SHP77 treated with DMSO at 0.1 percent for 48 hours (cell line): Measurements from ENCODE around the gene HS2ST1.

Source experiments
- DNase-seq: peaks from one replicate; lab custom pipeline; 2025; lab: John Stamatoyannopoulos, UW

Gene HS2ST1

GRCh38 chr1:87140831-87141540 is 226.6 kb downstream of the HS2ST1 start:
- DNase-seq, result no peak

- DNase-seq, result no peak
Measured at GRCh38 chr1:87141556-87141955, 227.1 kb downstream of the HS2ST1 start.

GRCh38 chr1:87143413-87144135 is 229.1 kb downstream of the HS2ST1 start:
- no peak for DNase-seq

GRCh38 chr1:87144316-87144895 is 230.0 kb downstream of the HS2ST1 start:
- no peak for DNase-seq

GRCh38 chr1:87144981-87145380 is 230.5 kb downstream of the HS2ST1 start:
- DNase-seq, result no peak

GRCh38 chr1:87146538-87146937 is 232.1 kb downstream of the HS2ST1 start:
- DNase-seq, result no peak

GRCh38 chr1:87146986-87147385 is 232.6 kb downstream of the HS2ST1 start:
- no peak for DNase-seq

- no peak for DNase-seq
Measured at GRCh38 chr1:87147851-87148250, 233.4 kb downstream of the HS2ST1 start.

GRCh38 chr1:87148661-87149060 is 234.2 kb downstream of the HS2ST1 start:
- DNase-seq, result no peak

- DNase-seq, result no peak
Measured at GRCh38 chr1:87149241-87150041, 235.0 kb downstream of the HS2ST1 start.

- no peak for DNase-seq
Measured at GRCh38 chr1:87150143-87150542, 235.7 kb downstream of the HS2ST1 start.

- DNase-seq, result no peak
Measured at GRCh38 chr1:87151500-87152421, 237.3 kb downstream of the HS2ST1 start.

GRCh38 chr1:87154384-87154783 is 239.9 kb downstream of the HS2ST1 start:
- DNase-seq, result no peak

GRCh38 chr1:87155170-87155569 is 240.7 kb downstream of the HS2ST1 start:
- DNase-seq, result no peak

GRCh38 chr1:87155648-87156047 is 241.2 kb downstream of the HS2ST1 start:
- no peak for DNase-seq

GRCh38 chr1:87156124-87156523 is 241.7 kb downstream of the HS2ST1 start:
- no peak for DNase-seq

GRCh38 chr1:87159378-87159915 is 245.0 kb downstream of the HS2ST1 start:
- no peak for DNase-seq
